Measurements from ENCODE around the gene TGIF1.

DNA sequence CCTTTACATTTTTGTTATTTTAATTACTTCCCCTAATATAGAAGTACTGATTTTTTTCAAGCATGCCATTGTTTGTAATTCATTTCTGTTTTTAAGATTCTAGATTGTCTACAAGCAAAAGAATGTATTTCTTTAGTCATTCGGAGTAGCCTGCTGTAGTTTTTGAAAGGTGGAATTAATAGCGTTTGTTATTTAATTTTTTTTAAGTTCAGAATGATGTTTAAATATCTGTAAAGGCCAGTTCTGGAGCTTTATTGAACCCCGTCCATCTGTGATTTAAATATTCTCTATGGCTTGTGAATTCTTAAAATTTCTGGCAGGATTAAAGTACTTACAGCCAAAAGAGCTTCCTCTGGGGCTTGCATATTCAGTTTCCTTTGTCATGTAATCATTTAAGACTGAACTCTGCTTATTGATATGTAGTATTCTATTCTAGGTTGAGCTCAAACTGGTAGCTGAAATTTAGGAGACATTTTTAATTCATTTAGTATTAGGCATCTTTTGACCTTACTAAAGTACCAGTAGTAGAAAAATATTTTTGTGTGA lies 5.2 kb downstream of the TGIF1 start:
- TF ChIP-seq CHD2 (IDR thresholded peaks at IDR 0.05; ENCODE audit: low read depth, low read length) (no peak), ZNF696 (CRISPR knock-in tag; conservative IDR thresholded peaks at IDR 0.05) (no peak), SMC3 (conservative IDR thresholded peaks at IDR 0.05; ENCODE audit: insufficient read depth, low read depth, low read length) (no peak)
- TF ChIP-seq, protein P1, sequence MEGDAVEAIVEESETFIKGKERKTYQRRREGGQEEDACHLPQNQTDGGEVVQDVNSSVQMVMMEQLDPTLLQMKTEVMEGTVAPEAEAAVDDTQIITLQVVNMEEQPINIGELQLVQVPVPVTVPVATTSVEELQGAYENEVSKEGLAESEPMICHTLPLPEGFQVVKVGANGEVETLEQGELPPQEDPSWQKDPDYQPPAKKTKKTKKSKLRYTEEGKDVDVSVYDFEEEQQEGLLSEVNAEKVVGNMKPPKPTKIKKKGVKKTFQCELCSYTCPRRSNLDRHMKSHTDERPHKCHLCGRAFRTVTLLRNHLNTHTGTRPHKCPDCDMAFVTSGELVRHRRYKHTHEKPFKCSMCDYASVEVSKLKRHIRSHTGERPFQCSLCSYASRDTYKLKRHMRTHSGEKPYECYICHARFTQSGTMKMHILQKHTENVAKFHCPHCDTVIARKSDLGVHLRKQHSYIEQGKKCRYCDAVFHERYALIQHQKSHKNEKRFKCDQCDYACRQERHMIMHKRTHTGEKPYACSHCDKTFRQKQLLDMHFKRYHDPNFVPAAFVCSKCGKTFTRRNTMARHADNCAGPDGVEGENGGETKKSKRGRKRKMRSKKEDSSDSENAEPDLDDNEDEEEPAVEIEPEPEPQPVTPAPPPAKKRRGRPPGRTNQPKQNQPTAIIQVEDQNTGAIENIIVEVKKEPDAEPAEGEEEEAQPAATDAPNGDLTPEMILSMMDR (IDR thresholded peaks at IDR 0.05 in 2 of 3, conservative IDR thresholded peaks at IDR 0.05 in 1 of 3; ENCODE audit: insufficient read depth in 2 of 3, low read depth in 1 of 3, low read length in 3 of 3) = no peak; a peak in 1 of 6 replicates
- TF ChIP-seq, protein P2, sequence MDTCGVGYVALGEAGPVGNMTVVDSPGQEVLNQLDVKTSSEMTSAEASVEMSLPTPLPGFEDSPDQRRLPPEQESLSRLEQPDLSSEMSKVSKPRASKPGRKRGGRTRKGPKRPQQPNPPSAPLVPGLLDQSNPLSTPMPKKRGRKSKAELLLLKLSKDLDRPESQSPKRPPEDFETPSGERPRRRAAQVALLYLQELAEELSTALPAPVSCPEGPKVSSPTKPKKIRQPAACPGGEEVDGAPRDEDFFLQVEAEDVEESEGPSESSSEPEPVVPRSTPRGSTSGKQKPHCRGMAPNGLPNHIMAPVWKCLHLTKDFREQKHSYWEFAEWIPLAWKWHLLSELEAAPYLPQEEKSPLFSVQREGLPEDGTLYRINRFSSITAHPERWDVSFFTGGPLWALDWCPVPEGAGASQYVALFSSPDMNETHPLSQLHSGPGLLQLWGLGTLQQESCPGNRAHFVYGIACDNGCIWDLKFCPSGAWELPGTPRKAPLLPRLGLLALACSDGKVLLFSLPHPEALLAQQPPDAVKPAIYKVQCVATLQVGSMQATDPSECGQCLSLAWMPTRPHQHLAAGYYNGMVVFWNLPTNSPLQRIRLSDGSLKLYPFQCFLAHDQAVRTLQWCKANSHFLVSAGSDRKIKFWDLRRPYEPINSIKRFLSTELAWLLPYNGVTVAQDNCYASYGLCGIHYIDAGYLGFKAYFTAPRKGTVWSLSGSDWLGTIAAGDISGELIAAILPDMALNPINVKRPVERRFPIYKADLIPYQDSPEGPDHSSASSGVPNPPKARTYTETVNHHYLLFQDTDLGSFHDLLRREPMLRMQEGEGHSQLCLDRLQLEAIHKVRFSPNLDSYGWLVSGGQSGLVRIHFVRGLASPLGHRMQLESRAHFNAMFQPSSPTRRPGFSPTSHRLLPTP (IDR thresholded peaks at IDR 0.05; ENCODE audit: borderline replicate concordance, extremely low read depth, insufficient read length) = no peak

Measured in K562 (cell line).